Right hindlimb (tissue), 1 donor: ENCODE data around the gene FBXW4.

ENCODE experiments used
- DNase-seq: peaks from one replicate; pipeline ENCODE4 v3.0.0-alpha.2; 2018

The FBXW4 gene, protein sequence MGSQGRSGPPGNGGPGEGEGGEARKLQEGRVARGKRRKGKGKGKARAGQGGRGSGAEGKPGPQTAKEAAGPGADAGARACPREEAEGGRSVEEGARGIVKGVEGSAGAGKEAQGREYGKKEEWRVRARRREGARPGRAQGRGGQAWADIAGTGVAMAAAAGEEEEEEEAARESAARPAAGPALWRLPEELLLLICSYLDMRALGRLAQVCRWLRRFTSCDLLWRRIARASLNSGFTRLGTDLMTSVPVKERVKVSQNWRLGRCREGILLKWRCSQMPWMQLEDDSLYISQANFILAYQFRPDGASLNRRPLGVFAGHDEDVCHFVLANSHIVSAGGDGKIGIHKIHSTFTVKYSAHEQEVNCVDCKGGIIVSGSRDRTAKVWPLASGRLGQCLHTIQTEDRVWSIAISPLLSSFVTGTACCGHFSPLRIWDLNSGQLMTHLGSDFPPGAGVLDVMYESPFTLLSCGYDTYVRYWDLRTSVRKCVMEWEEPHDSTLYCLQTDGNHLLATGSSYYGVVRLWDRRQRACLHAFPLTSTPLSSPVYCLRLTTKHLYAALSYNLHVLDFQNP

DNA sequence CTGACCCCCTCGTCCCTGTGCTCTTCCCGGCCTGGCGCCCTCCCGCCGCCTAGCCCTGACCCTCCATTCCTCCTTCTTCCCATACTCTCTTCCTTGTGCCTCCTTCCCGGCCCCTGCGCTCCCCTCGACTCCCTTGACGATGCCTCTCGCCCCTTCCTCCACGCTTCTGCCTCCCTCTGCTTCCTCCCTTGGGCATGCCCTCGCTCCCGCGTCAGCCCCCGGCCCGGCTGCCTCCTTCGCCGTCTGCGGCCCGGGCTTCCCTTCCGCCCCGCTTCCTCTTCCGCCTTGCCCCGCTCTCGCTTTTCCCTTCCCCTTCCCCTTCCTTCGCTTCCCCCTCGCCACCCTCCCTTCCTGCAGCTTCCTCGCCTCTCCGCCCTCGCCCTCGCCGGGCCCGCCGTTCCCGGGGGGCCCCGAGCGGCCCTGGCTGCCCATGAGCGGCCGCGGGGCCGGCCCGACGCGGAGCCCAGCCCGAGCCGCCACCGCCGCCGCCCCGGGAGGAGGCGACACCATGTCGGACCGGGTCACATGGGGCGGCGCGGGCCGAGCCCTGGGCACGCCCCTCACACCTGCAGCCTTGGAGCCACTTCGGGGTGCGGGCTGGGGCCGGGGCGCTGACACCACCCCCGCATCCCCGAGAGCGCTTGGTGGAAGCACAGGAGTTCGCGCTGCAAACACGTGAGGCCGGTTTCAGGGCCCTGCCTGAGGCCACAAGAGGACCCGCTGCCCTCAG is at the start of gene FBXW4:
Gene FBXW4 (minus strand): TSS at position 497 of the 730 bp plus-strand sequence. CDS start 65 bp downstream, at position 432.
- DNase-seq: peak; percentile 51

GRCh38 chr10:101744267-101744666 is 49.3 kb upstream of the FBXW4 start:
- DNase-seq: no peak

GRCh38 chr10:101741938-101742337 is 47.0 kb upstream of the FBXW4 start:
- no peak for DNase-seq

GRCh38 chr10:101736666-101737065 is 41.7 kb upstream of the FBXW4 start:
- DNase-seq: no peak

GRCh38 chr10:101732096-101732495 is 37.1 kb upstream of the FBXW4 start:
- DNase-seq: no peak

DNA sequence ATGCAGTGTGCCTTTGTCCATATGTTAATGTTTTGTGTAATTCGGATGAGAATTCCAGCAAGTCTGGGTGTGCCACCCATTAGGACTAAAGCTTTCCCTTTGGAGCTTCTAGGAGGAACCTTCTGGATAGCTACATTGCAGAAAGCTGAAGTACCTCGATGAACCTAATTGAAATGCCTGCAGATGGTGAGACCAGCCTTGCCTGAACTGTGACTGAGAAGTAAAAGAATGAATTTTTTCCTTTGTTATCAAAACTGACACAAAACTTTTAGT is 31.1 kb upstream of the FBXW4 start:
- no peak for DNase-seq

- no peak for DNase-seq
Observed at GRCh38 chr10:101725296-101726114, 30.5 kb upstream of the FBXW4 start.

DNA sequence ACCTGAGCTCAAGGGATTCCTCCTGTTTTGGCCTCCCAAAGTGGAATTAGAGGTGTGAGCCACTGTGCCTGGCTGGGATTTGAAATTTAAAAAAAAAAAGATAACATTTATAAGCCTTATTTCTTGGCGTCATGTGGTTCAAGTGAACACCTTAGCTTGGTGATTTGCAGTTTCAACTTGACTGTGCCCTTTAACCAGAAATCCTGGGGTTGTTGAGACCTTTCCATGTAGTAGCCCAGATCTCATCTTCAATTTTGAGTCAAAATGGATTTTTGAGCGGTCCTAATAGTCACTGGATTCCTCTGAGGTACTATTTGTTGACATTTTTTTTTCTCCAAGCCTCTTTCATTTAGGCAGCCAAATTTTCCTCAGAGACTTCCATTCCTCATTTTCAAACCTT is 29.5 kb upstream of the FBXW4 start:
- DNase-seq: no peak

- DNase-seq: no peak
Observed at GRCh38 chr10:101723176-101723575, 28.2 kb upstream of the FBXW4 start.

DNA sequence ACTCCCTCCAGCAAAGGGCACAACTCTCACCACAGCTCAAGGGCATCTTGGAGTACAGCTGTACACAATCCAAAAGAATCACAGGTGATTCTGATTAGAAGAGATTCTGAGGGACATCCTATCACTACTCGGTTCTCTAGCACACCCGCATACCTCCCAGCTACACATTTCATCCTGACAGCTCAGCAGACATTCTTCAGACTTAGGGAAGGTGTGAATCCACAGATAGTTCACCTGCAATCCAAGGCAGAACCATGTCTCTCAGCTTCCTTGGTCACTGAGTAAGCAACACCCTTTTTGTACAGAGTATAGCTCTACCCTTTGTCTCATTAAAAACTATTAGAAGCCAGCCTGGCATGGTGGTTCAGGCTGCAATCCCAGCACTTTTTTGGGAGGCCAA is 26.8 kb upstream of the FBXW4 start:
- DNase-seq: no peak

DNA sequence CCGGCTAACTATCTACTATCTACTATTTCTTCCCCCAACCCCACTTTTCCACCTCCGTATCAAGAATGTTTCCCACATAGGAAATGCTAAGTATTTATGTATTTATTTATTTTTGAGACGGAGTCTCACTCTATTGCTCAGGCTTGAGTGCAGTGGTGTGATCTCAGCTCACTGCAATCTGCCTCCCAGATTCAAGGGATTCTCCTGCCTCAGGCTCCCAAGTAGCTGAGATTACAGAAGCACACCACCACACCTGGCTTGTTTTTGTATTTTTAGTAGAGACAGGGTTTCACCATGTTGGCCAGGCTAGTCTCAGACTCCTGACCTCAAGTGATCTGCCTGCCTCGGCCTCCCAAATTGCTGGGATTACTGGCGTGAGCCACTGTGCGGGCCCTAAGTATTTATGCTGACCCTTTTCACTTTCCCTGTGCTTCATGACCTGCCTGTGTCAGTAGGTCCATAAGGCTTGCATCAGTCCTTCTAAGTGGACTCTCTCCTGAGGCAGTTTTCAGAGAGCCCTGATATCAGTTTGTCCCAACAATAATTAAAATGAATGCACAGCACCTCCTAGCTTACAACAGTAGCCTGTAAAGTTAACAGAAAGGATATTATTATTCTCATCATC is 25.7 kb upstream of the FBXW4 start:
- no peak for DNase-seq

DNA sequence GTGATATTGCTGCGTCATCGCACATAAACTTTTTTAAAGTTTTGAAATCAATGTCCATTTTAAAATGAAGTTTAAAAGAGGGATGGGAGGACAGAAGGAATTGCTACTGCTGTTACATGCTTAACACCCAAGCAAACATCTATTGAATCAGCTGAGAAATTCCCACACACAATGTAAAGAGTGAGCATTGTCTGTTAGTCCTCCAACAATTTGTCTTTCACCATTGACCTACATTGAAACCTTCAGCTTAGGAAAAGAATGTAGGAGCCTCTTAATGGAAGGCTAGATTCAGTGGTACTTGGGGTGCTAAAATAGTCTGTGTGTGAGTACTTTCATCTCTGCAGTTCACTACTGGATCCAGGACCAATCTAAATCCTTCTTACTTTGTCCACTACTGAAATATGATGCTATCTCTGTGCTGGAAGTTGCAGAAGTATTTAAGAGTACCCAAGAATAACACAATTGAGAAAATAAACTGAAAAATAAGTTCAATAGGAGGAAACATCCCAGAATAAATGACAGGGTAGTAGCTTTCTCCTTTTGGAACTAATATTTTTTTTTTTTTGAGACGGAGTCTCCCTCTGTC is 23.8 kb upstream of the FBXW4 start:
- DNase-seq: no peak

DNA sequence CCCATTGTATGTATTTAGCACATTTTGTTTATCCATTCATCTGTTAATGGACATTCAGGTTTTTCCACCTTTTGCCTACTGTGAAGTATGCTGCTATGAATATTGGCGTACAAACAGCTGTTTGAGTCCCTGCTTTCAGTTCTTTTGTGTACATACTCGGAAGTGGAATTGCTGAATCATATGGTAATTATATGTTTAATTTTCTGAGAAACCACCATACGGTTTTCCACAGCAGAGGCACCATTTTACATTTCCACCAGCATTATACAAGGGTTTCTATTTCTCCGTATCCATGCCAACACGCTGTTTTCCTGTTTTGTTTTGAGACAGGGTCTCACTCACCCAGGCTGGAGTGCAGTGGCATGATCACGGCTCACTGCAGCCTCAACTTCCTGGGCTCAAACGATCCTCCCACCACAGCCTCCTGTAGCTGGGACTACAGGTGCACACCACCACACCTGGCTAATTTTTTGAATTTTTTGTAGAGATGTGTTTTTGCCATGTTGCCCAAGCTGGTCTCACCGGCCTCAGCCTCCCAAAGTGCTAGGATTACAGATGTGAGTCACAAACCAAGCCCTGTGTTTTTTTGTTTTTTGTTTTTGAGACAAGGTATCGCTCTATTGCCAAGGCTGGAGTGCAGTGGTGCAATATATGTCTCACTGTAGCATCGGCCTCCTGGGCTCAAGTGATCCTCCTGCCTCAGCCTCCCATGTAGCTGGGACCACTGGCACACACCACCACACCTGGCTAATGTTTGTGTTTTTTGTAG is 22.1 kb upstream of the FBXW4 start:
- no peak for DNase-seq

- DNase-seq: no peak
Observed at GRCh38 chr10:101712997-101713396, 18.0 kb upstream of the FBXW4 start.

DNA sequence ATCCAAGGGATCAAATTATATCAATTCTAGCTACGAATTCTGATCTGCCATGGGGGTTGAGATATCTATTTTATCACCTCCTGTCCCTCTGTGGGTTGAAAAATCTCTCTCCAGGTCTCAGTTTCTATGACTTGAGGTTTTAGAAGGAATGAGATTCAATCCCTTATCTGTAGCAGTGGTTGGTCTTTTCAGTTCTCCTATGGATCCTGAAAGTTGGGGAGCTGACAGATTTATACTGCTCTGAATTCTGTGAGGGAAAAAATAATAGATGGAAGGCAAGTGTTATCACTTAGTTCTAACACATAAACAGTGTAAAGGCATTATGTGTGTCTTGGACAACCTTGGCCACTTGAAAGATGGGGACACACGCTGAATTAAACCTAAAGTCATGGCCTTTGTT is 15.8 kb upstream of the FBXW4 start:
- no peak for DNase-seq

- no peak for DNase-seq
Observed at GRCh38 chr10:101710059-101710695, 15.2 kb upstream of the FBXW4 start.

DNA sequence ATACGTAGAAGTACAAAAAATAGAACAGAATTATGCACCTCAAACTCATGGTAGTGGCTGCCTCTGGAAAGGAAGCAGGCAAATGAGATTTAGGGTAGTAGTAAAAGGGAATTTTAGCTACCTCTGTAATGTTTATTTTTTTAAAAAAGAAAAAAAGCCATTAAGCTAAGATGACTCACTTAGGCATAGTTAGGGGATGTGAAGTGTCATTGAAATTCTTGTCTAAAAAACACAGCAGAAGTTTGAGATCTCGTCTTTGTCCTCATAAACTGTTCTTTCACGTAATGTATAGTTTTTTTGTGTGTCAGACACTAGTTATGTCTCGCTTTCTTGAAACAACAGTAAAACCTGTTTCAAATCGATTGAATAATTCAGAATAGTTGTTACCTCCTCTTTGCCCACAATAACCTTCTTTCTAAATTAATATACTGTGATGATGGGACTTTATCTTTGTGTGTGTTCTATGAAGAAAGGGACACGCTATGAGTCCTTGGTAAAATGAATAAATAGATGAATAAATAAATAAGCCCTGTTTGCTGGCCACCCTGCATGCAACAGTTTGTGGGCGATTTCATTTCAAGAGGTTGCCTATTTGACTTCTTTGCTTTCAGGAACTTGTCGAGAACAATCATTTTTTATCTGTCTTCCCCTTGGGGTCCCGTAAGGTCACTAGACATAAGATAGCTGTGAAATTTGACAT is 14.5 kb upstream of the FBXW4 start:
- DNase-seq: no peak

DNA sequence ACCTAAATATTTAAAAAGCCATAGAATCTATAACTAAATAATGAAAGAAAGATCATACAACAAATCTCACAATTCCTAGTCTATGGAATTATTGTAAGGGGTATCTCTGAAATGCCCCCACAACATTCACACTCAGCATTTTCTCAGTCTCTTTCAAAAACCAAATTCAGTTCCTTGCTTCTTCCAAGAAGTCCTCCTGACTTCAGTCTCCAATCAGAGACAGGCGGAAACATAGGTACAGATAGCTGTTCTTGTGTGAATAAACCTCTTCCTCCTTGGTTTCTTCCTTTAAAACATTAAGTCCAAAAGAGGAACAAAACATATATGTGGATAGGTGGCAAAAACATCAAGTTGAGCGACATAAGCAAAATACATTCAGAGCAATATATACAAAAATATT is 13.9 kb upstream of the FBXW4 start:
- no peak for DNase-seq

DNA sequence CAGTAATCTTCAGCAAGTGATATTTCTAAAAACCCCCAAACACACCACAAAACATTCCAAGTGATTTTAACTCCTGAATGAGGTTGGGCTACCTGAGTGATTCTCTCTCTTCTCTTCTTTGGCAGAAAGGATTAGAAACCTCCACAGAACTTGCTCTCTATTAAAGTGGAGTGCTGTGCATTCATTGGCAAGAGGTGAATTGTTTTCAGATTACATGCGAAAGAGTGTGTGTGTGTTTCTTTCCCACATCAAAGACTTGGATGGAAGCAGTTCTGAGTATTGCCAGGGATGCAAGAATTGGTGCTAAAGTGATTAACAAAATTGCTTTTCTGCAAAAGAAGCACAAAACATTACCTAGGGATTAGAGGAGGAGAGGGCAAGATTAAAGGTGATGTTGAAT is 13.1 kb upstream of the FBXW4 start:
- DNase-seq: no peak

- DNase-seq: no peak
Observed at GRCh38 chr10:101704331-101704730, 9.4 kb upstream of the FBXW4 start.

GRCh38 chr10:101696632-101697031 is 1.7 kb upstream of the FBXW4 start:
- no peak for DNase-seq
